Trophoblast cell (in vitro differentiated cells and primary cell): ENCODE measurements around the gene SERINC3.

ENCODE experiments used
- DNase-seq, 2 donors: peaks; one replicate each; pipeline ENCODE4 v3.0.0-alpha.2; 2016
- H2AFZ ChIP-seq: 2 replicates; pipeline ENCODE4 v1.6.1; 2013; ENCODE audit warnings: low read length, moderate library complexity, mild to moderate bottlenecking; ENCODE audit not compliant: insufficient read depth, poor library complexity
- H2AK5ac ChIP-seq: 2 replicates; pipeline ENCODE4 v1.6.1; 2013; ENCODE audit warnings: mild to moderate bottlenecking, low read length
- H2BK120ac ChIP-seq: 2 replicates; pipeline ENCODE4 v1.6.1; 2013; ENCODE audit warnings: low read length, mild to moderate bottlenecking, moderate library complexity; ENCODE audit not compliant: insufficient read depth, poor library complexity
- H2BK12ac ChIP-seq: 2 replicates; pipeline ENCODE4 v1.6.1; 2013; ENCODE audit warnings: mild to moderate bottlenecking, low read length, moderate library complexity
- H2BK5ac ChIP-seq: 2 replicates; pipeline ENCODE4 v1.6.1; 2013; ENCODE audit warnings: low read length, low read depth, moderate library complexity, mild to moderate bottlenecking; ENCODE audit not compliant: poor library complexity
- H3K14ac ChIP-seq: 2 replicates; pipeline ENCODE4 v1.6.1; 2013; ENCODE audit warnings: mild to moderate bottlenecking, low read length
- H3K18ac ChIP-seq: 2 replicates; pipeline ENCODE4 v1.6.1; 2013; ENCODE audit warnings: mild to moderate bottlenecking, low read length
- H3K23ac ChIP-seq: 2 replicates; pipeline ENCODE4 v1.6.1; 2013; ENCODE audit warnings: low read length
- H3K27ac ChIP-seq: 2 replicates; pipeline ENCODE4 v1.5.1; 2013; ENCODE audit warnings: low read depth, mild to moderate bottlenecking, inconsistent platforms, low read length, moderate library complexity
- H3K27me3 ChIP-seq: 2 replicates; pipeline ENCODE4 v1.6.1; 2013; ENCODE audit warnings: inconsistent platforms, mild to moderate bottlenecking, low read length, moderate library complexity; ENCODE audit not compliant: insufficient read depth
- H3K36me3 ChIP-seq, 2 experiments: 1 replicate in 1 of 2; 2 replicates in 1 of 2; pipeline ENCODE4 v1.6.1; 2013; ENCODE audit warnings: low read length in 2 of 2, mild to moderate bottlenecking in 2 of 2, moderate library complexity in 1 of 2; ENCODE audit not compliant: insufficient read depth in 2 of 2, control insufficient read depth in 1 of 2
- H3K4ac ChIP-seq: 2 replicates; pipeline ENCODE4 v1.6.1; 2013; ENCODE audit warnings: low read depth, mild to moderate bottlenecking, low read length, moderate library complexity
- H3K4me1 ChIP-seq, 2 experiments: 1 replicate in 1 of 2; 2 replicates in 1 of 2; pipeline ENCODE4 v1.6.1; 2013; ENCODE audit warnings: low read length in 2 of 2, mild to moderate bottlenecking in 2 of 2, moderate library complexity in 1 of 2; ENCODE audit not compliant: insufficient read depth in 2 of 2, control insufficient read depth in 1 of 2
- H3K4me2 ChIP-seq: 2 replicates; pipeline ENCODE4 v1.6.1; 2013; ENCODE audit warnings: inconsistent platforms, mild to moderate bottlenecking, low read length, moderate library complexity
- H3K4me3 ChIP-seq: 2 replicates; pipeline ENCODE4 v1.5.1; 2013; ENCODE audit warnings: mild to moderate bottlenecking, low read depth, low read length, inconsistent platforms
- H3K79me1 ChIP-seq: one replicate; pipeline ENCODE4 v1.6.1; 2013; ENCODE audit warnings: low read length
- H3K79me2 ChIP-seq: 2 replicates; pipeline ENCODE4 v1.6.1; 2013; ENCODE audit warnings: low read length, mild to moderate bottlenecking; ENCODE audit not compliant: control insufficient read depth, insufficient read depth, poor library complexity
- H3K9ac ChIP-seq: 2 replicates; pipeline ENCODE4 v1.6.1; 2013; ENCODE audit warnings: mild to moderate bottlenecking, low read length
- H3K9me3 ChIP-seq: 2 replicates; pipeline ENCODE4 v1.6.1; 2013; ENCODE audit warnings: low read depth, mild to moderate bottlenecking, control low read depth, inconsistent platforms, low read length; ENCODE audit not compliant: insufficient read depth
- H4K12ac ChIP-seq: 2 replicates; pipeline ENCODE4 v1.6.1; 2013; ENCODE audit warnings: low read depth, mild to moderate bottlenecking, low read length, moderate library complexity
- H4K8ac ChIP-seq: 2 replicates; pipeline ENCODE4 v1.6.1; 2013; ENCODE audit warnings: low read depth, mild to moderate bottlenecking, low read length, moderate library complexity
- H4K91ac ChIP-seq: one replicate; pipeline ENCODE4 v1.6.1; 2013; ENCODE audit warnings: low read depth, mild to moderate bottlenecking, low read length, moderate library complexity
- WGBS: extraction: QIAGEN DNeasy Blood & Tissue Kit; methylation state at CpG from one replicate; pipeline ENCODE4 v1.1.7; 2013; ENCODE audit warnings: missing lambda C conversion rate; ENCODE audit not compliant: insufficient read length, insufficient coverage; ENCODE audit errors: extremely low coverage; 5-methylcytosine and 5-hydroxymethylcytosine counted together

The SERINC3 gene

DNA sequence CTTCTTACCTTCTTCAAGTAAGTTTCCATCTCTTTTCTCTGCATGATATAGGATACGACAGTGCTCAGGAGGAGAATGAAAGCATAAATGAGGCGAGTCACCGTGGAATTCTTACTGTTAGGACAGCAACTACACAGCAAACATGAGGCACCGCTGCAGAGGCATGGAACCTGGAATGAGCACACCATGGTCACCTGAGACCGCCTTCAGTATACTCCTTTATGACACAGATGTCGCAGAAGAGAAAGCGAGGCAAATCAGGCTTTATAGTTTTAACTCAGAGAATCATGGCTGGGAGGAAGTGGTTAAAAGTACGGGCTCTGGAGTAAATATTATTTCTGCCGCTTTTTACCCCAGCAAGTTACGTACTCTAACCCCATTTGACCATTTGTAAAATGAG is 8.0 kb downstream of the SERINC3 start:
- no peak overlapping the region for H3K9ac ChIP-seq
- H3K23ac ChIP-seq: no peak overlapping the region
- DNase-seq: no peak
- H3K27ac ChIP-seq: no peak overlapping the region
- H3K4me3 ChIP-seq: no peak overlapping the region
- H4K91ac ChIP-seq: no peak overlapping the region
- H3K27me3 ChIP-seq: no peaks in the 10 kb centered on the region
- H3K36me3 ChIP-seq: peaks cover 15 to 18% of the 10 kb centered on the region in 2 experiments
- H3K4me2 ChIP-seq: no peak overlapping the region
- no peak overlapping the region for H2AFZ ChIP-seq
- no CpG with 5 or more reads among the region's 10 CpGs for WGBS
- no peaks in the 10 kb centered on the region for H3K79me1 ChIP-seq
- H2BK120ac ChIP-seq: no peak overlapping the region
- no peak overlapping the region for H2BK5ac ChIP-seq
- no peak overlapping the region for H2BK12ac ChIP-seq
- no peak overlapping the region for H3K4ac ChIP-seq
- no peak overlapping the region for H2AK5ac ChIP-seq
- no peaks in the 10 kb centered on the region for H3K4me1 ChIP-seq
- no peaks in the 10 kb centered on the region for H3K79me2 ChIP-seq
- H4K8ac ChIP-seq: no peak overlapping the region
- no peak overlapping the region for H3K14ac ChIP-seq
- H4K12ac ChIP-seq: no peak overlapping the region
- no peaks in the 10 kb centered on the region for H3K9me3 ChIP-seq
- no peak overlapping the region for H3K18ac ChIP-seq

DNA sequence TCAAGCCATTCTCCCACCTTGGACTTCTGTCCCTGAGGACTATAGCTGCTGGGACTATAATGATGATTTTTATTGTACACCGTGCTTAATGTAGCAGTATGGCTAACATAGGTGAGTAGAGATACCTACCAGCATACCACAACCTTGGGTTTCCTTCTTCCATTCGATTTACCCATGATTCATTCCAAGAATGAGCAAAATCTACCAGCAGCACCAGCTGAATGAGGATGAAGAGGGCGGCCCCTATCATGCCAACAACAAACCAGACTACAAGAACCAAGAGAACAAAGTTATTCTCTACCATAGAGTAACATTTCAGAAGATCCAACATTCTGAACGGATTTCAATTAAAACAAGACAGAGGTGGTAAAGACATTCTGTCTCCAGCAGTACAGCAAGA is 12.1 kb downstream of the SERINC3 start:
- H3K9me3 ChIP-seq: no peaks in the 10 kb centered on the region
- no peak overlapping the region for H2AK5ac ChIP-seq
- H4K8ac ChIP-seq: no peak overlapping the region
- H3K79me2 ChIP-seq: no peaks in the 10 kb centered on the region
- peak in 1 of 2 donors; percentile 68 for DNase-seq
- no peak overlapping the region for H3K18ac ChIP-seq
- no peak overlapping the region for H2BK5ac ChIP-seq
- WGBS: no CpG with 5 or more reads among the region's 4 CpGs
- H3K14ac ChIP-seq: no peak overlapping the region
- H3K23ac ChIP-seq: no peak overlapping the region
- H3K9ac ChIP-seq: no peak overlapping the region
- no peak overlapping the region for H3K4ac ChIP-seq
- no peak overlapping the region for H2BK12ac ChIP-seq
- no peak overlapping the region for H3K4me3 ChIP-seq
- no peaks in the 10 kb centered on the region for H3K27me3 ChIP-seq
- H3K4me1 ChIP-seq: no peaks in the 10 kb centered on the region
- H3K27ac ChIP-seq: no peak overlapping the region
- H4K12ac ChIP-seq: no peak overlapping the region
- H2AFZ ChIP-seq: no peak overlapping the region
- H2BK120ac ChIP-seq: no peak overlapping the region
- no peak overlapping the region for H4K91ac ChIP-seq
- peaks cover 33 to 34% of the 10 kb centered on the region in 2 experiments for H3K36me3 ChIP-seq
- no peak overlapping the region for H3K4me2 ChIP-seq
- H3K79me1 ChIP-seq: no peaks in the 10 kb centered on the region

DNA sequence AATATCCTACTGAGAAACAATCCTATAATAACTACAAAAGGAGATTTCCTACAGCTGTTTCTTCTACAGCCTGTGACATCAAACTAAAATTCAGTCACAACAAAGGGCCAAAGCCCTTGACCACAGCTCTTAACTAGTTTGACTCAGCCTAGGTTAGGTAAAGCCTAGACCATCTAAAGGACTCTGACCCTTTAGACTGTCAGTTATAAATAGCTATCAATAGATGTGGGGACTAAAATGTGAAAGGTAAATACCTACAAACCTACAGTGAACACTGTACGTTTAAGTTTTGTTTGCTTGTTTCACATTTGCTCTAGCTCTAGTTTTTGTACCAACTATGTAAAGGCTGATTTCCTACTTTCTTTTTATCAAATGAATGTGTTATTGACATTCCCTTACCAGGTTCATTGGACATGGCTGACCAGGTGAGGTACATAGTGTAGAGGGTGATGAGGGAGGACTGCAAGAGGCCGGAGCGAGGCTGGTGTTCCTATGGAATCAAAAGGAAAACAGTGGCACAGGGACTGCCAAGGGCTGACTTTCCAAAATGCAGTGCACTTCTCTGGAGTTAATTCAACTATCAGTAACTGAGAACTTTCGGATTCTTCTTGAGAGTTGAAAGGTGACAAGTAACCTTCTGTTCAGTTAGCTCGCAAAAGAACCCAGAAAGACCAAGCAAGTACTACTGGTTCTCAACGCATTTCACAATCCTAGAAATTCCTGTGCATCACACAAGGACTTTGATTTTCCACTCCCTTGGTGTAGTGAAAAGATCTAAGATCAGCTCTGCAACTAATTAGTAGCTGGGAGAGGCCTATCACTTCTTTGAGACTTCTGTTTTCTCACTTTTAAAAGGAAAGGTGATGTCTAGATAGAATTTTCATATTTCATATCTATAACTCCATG is 17.2 kb downstream of the SERINC3 start:
- Histone ChIP-seq H2AFZ (no peak overlapping the region), H3K14ac (no peak overlapping the region), H3K36me3 (peaks cover 39 to 48% of the 10 kb centered on the region in 2 experiments), H3K4me1 (no peaks in the 10 kb centered on the region), H3K18ac (no peak overlapping the region), H3K4me3 (no peak overlapping the region), H4K8ac (no peak overlapping the region), H3K79me2 (no peaks in the 10 kb centered on the region), H4K12ac (no peak overlapping the region), H3K23ac (no peak overlapping the region), H4K91ac (no peak overlapping the region), H3K4ac (no peak overlapping the region), H3K4me2 (no peak overlapping the region), H3K9me3 (no peaks in the 10 kb centered on the region), H3K79me1 (no peaks in the 10 kb centered on the region), H2BK12ac (no peak overlapping the region), H2AK5ac (no peak overlapping the region), H3K27me3 (no peaks in the 10 kb centered on the region), H3K9ac (no peak overlapping the region), H2BK120ac (no peak overlapping the region), H2BK5ac (no peak overlapping the region), H3K27ac (no peak overlapping the region)
- WGBS: no CpG with 5 or more reads among the region's 6 CpGs
- peak; percentile 70 to 93 for DNase-seq

DNA sequence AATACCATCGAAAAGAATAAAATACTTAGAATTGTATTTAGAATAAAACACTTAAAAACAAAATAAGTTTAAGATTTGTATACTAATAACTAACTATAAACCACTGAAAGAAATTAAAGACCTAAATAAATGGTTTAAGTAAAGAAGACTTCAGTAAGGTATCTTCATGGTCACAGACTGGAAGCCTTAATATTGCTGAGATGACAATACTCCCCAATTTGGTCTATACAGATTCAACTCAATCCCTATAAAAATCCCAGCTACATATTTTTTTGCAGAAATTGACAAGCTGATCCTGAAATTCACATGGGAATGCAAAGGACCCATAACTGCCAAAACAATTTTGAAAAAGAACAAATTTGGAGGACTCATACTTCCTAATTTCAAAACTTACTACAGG is 18.9 kb downstream of the SERINC3 start:
- no CpG with 5 or more reads among the region's 1 CpG for WGBS
- H3K27me3 ChIP-seq: no peaks in the 10 kb centered on the region
- no peak overlapping the region for H3K14ac ChIP-seq
- no peak for DNase-seq
- H3K4me3 ChIP-seq: no peak overlapping the region
- H2BK120ac ChIP-seq: no peak overlapping the region
- no peak overlapping the region for H4K91ac ChIP-seq
- no peak overlapping the region for H3K23ac ChIP-seq
- no peak overlapping the region for H3K4ac ChIP-seq
- no peaks in the 10 kb centered on the region for H3K79me1 ChIP-seq
- H2AFZ ChIP-seq: no peak overlapping the region
- no peak overlapping the region for H4K8ac ChIP-seq
- H3K4me1 ChIP-seq: no peaks in the 10 kb centered on the region
- no peak overlapping the region for H3K4me2 ChIP-seq
- H4K12ac ChIP-seq: no peak overlapping the region
- H3K18ac ChIP-seq: no peak overlapping the region
- H3K79me2 ChIP-seq: no peaks in the 10 kb centered on the region
- H3K27ac ChIP-seq: no peak overlapping the region
- peaks cover 36 to 40% of the 10 kb centered on the region in 2 experiments for H3K36me3 ChIP-seq
- no peak overlapping the region for H3K9ac ChIP-seq
- no peak overlapping the region for H2BK5ac ChIP-seq
- no peak overlapping the region for H2BK12ac ChIP-seq
- no peaks in the 10 kb centered on the region for H3K9me3 ChIP-seq
- no peak overlapping the region for H2AK5ac ChIP-seq
